ENCODE measurements around the gene ANAPC2. TPM values are rescaled to one million over a fixed set of nuclear protein-coding genes. Genes with fewer than 3 reads are reported as not detected.
A peak's percentile ranks its signal among the peaks of the same experiment; 100 is the strongest.

Gene ANAPC2
- total RNA-seq, 1 donor from 2014 or later = 39.2 TPM

DNA sequence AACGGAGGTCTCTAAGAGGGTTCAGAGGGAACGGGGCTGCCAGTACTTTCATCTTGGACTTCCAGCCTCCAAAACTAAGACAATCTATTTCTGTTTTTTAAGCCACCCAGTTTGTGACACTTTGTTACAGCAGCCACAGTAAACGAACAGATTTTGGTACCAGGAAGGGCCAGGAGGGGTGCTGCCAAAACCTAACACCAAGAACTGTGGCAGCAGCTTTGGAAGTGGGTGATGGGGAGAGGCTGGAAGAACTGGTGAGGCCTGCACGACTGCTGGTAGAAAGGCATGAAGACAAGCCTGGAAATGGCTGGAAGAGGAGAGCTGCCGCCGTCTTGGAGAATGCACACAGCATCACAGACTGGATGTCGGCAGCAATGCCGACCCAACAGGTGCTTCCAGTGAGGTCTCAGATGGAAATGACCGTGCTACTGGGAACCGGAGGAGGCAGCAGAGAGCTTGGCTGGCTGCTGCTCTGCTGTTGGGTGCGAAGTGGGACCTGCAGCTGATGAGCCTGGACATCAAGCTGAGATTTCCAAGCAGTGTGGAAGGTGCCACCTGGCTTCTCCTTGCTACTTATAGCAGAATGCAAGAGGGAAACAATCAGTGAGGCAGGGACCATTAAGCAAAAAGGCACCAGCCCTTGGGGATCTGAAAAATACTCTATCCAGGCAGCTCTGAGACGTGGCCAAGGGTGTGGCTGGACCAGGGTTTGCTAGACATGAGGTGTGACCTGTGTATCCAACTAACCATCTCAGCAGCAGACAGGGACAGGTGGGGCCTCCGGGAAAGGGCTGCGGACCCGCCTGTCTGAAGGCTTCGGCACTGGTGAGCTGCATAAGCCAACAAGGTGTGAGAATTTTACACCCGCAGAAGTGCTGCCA, 11.8 kb downstream of the ANAPC2 start:
- no peak overlapping the region for H3K27ac Mint-ChIP-seq (ENCODE audit: unreplicated experiment)

GRCh38 chr9:137175345-137175961, 12.9 kb downstream of the ANAPC2 start:
- Mint-ChIP-seq H3K4me3 (ENCODE audit: unreplicated experiment) (no peak overlapping the region), H3K36me3 (ENCODE audit: low read depth, unreplicated experiment) (peaks cover 11% of the 10 kb centered on the region), H3K27ac (ENCODE audit: unreplicated experiment) (no peak overlapping the region), H3K9me3 (ENCODE audit: unreplicated experiment) (no peaks in the 10 kb centered on the region), H3K4me1 (ENCODE audit: low read depth, unreplicated experiment) (no peaks in the 10 kb centered on the region), H3K27me3 (ENCODE audit: low read depth, unreplicated experiment) (peaks cover 8% of the 10 kb centered on the region)
- H3K36me3 ChIP-seq (ENCODE audit: insufficient read depth, low read length) = peaks cover 3% of the 10 kb centered on the region
- H3K27ac ChIP-seq (ENCODE audit: low read depth, low read length) = no peak overlapping the region
- no peak overlapping the region for H3K9ac ChIP-seq (ENCODE audit: low read length)
- H3K4me2 ChIP-seq (ENCODE audit: low read length) = no peak overlapping the region
- no peaks in the 10 kb centered on the region for H3K79me2 ChIP-seq (ENCODE audit: insufficient read depth, low read length)
- TF ChIP-seq EZH2 (IDR thresholded peaks at IDR 0.05; ENCODE audit: insufficient read depth, low read length) = no peak
- no peak for TF ChIP-seq CTCF (IDR thresholded peaks at IDR 0.05; ENCODE audit: insufficient read depth, low read depth, low read length)
- peaks cover 8% of the 10 kb centered on the region for H3K27me3 ChIP-seq (ENCODE audit: insufficient read depth, low read length)
- no peaks in the 10 kb centered on the region for H3K4me1 ChIP-seq (ENCODE audit: insufficient read depth, low read length)
- H2AFZ ChIP-seq (ENCODE audit: low read depth, low read length) = no peak overlapping the region
- FAIRE-seq (no peak), DNase-seq (ENCODE audit: low read depth) (no peak)
- no peaks in the 10 kb centered on the region for H3K9me3 ChIP-seq (ENCODE audit: insufficient read depth, low read depth, low read length)
- H3K4me3 ChIP-seq (ENCODE audit: insufficient read depth, low read depth, low read length) = no peak overlapping the region
- H4K20me1 ChIP-seq (ENCODE audit: insufficient read depth, low read length) = peaks cover 21% of the 10 kb centered on the region

More for the DNA sequence above, 11.8 kb downstream of the ANAPC2 start:
- Histone ChIP-seq H3K9me3 (ENCODE audit: insufficient read depth, low read depth, low read length) (no peaks in the 10 kb centered on the region), H3K27me3 (ENCODE audit: insufficient read depth, low read length) (peaks cover 4% of the 10 kb centered on the region), H3K4me2 (ENCODE audit: low read length) (no peak overlapping the region), H3K27ac (ENCODE audit: low read depth, low read length) (no peak overlapping the region), H4K20me1 (ENCODE audit: insufficient read depth, low read length) (peaks cover 21% of the 10 kb centered on the region), H3K9ac (ENCODE audit: low read length) (no peak overlapping the region), H3K4me3 (ENCODE audit: insufficient read depth, low read depth, low read length) (no peak overlapping the region), H3K36me3 (ENCODE audit: insufficient read depth, low read length) (peaks cover 3% of the 10 kb centered on the region), H3K79me2 (ENCODE audit: insufficient read depth, low read length) (no peaks in the 10 kb centered on the region), H3K4me1 (ENCODE audit: insufficient read depth, low read length) (no peaks in the 10 kb centered on the region), H2AFZ (ENCODE audit: low read depth, low read length) (no peak overlapping the region)
- no peaks in the 10 kb centered on the region for H3K9me3 Mint-ChIP-seq (ENCODE audit: unreplicated experiment)
- FAIRE-seq (no peak), DNase-seq (ENCODE audit: low read depth) (no peak)
- no peak overlapping the region for H3K4me3 Mint-ChIP-seq (ENCODE audit: unreplicated experiment)
- peaks cover 11% of the 10 kb centered on the region for H3K36me3 Mint-ChIP-seq (ENCODE audit: low read depth, unreplicated experiment)
- H3K27me3 Mint-ChIP-seq (ENCODE audit: low read depth, unreplicated experiment) = peaks cover 2% of the 10 kb centered on the region
- no peaks in the 10 kb centered on the region for H3K4me1 Mint-ChIP-seq (ENCODE audit: low read depth, unreplicated experiment)
- TF ChIP-seq EZH2 (IDR thresholded peaks at IDR 0.05; ENCODE audit: insufficient read depth, low read length) (no peak), CTCF (IDR thresholded peaks at IDR 0.05; ENCODE audit: insufficient read depth, low read depth, low read length) (peak; percentile 51)

All from astrocyte (in vitro differentiated cells and primary cell).